ENCODE data around the gene HRC. TPM values are rescaled to one million over a fixed set of nuclear protein-coding genes. Genes with fewer than 3 reads are reported as not detected.
"Not testable (repeated sequence)": the region's sequence is repeated elsewhere in the genome, so short reads cannot be mapped to it uniquely, and the experiment has no call there.

HRC gene
- total RNA-seq, 2 donors from 2014 or later: not detected

DNA sequence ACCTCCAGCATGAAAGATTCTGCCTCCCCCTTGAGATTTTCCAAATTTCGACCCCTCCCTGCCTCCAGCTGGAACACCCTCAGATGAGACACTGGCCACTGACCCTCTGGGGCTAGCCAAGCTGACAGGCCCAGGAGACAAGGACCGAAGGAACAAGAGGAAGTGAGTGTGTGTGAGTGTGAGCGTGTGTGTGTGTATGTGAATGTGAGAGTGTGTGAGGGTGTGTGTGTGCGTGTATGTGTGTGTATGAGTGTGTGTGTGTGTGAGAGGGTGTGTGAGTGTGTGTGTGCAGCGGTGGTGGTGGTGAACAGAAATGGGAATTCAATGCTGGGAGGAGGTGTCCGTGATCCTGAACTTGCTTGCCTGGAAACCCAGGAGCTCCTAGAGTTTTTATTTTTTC, 13.8 kb downstream of the HRC start:
- peak overlapping the region; percentile 74 for H3K27ac Mint-ChIP-seq
- peaks cover 9% of the 10 kb centered on the region for H3K36me3 Mint-ChIP-seq (ENCODE audit: low read depth)
- H3K4me1 Mint-ChIP-seq: peaks cover 20% of the 10 kb centered on the region
- H3K27me3 Mint-ChIP-seq: peaks cover 33% of the 10 kb centered on the region
- peak overlapping the region; percentile 16 for H3K4me3 Mint-ChIP-seq
- ATAC-seq (no peak), DNase-seq (no peak)
- no peaks in the 10 kb centered on the region for H3K9me3 ChIP-seq (ENCODE audit: control insufficient read depth, low read length, poor library complexity, severe bottlenecking)

DNA sequence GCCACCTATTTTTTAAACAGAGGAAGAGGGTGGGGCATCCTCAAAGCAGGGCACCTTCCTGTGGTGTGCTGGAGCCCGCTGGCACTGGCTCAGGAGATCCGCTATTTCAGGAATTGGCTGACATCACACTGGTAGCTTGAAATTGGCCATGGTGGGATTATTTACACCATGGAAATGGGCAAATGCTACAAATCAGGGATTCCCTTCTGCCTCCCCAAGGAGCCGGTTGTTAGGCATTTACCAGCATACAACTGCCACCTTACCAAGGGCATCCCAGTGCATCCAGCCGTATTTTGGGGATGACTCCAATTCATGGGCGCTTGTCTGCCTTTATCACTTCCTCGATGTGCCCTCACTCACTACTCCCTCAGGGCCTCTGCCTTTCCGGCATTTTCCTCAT, 14.2 kb downstream of the HRC start:
- ATAC-seq (no peak), DNase-seq (no peak)
- Mint-ChIP-seq H3K27ac (peak overlapping the region; percentile 74), H3K36me3 (ENCODE audit: low read depth) (peaks cover 9% of the 10 kb centered on the region), H3K4me1 (peaks cover 20% of the 10 kb centered on the region), H3K4me3 (peak overlapping the region; percentile 16), H3K27me3 (peaks cover 29% of the 10 kb centered on the region)
- no peaks in the 10 kb centered on the region for H3K9me3 ChIP-seq (ENCODE audit: control insufficient read depth, low read length, poor library complexity, severe bottlenecking)

DNA sequence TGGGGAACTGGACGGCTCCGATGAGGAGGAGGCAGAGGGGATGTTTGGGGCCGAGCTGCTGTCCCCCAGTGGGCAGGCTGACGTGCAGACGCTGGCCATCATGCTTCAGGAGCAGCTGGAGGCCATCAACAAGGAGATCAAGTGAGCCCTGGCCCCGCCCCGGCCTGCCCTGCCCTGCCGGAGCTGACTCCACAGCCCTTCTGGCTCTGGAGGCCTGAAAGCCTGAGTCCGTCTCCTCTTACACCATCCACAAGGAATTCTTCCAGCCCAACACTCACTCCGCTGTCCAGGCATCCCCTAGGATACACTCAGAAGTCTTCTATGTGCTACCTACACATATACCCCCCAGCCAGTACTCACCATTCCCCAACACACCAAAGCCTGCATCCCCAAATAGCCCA, 18.4 kb downstream of the HRC start:
- Mint-ChIP-seq H3K4me1 (peaks cover 18% of the 10 kb centered on the region), H3K27ac (no peak overlapping the region), H3K36me3 (ENCODE audit: low read depth) (peaks cover 6% of the 10 kb centered on the region), H3K27me3 (peaks cover 4% of the 10 kb centered on the region), H3K4me3 (no peak overlapping the region)
- H3K9me3 ChIP-seq (ENCODE audit: control insufficient read depth, low read length, poor library complexity, severe bottlenecking): no peaks in the 10 kb centered on the region
- ATAC-seq (no peak), DNase-seq (no peak)

DNA sequence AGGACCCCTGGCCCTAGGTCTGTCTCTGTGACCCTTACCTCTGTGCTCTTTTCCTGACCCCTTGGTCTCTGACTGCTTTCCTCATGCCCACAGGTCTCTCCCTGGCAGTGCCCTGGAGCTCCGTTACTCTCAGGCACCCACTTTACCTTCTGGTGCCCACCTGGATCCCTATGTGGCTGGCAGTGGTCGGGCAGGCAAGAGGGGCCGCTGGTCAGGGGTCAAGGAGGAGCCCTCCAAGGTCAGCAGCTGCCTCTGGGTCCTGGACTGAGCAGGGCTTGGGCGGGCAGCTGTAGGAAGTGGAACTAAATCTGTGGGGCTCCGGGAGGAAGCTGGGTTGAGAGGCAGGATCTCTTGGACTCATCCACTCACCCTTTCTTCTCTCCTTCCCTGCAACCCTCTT, 19.5 kb downstream of the HRC start:
- H3K4me3 Mint-ChIP-seq: no peak overlapping the region
- peaks cover 12% of the 10 kb centered on the region for H3K4me1 Mint-ChIP-seq
- no peaks in the 10 kb centered on the region for H3K9me3 ChIP-seq (ENCODE audit: control insufficient read depth, low read length, poor library complexity, severe bottlenecking)
- H3K36me3 Mint-ChIP-seq (ENCODE audit: low read depth): peaks cover 3% of the 10 kb centered on the region
- no peak for DNase-seq
- ATAC-seq: no peak
- no peak overlapping the region for H3K27ac Mint-ChIP-seq
- peaks cover 4% of the 10 kb centered on the region for H3K27me3 Mint-ChIP-seq

DNA sequence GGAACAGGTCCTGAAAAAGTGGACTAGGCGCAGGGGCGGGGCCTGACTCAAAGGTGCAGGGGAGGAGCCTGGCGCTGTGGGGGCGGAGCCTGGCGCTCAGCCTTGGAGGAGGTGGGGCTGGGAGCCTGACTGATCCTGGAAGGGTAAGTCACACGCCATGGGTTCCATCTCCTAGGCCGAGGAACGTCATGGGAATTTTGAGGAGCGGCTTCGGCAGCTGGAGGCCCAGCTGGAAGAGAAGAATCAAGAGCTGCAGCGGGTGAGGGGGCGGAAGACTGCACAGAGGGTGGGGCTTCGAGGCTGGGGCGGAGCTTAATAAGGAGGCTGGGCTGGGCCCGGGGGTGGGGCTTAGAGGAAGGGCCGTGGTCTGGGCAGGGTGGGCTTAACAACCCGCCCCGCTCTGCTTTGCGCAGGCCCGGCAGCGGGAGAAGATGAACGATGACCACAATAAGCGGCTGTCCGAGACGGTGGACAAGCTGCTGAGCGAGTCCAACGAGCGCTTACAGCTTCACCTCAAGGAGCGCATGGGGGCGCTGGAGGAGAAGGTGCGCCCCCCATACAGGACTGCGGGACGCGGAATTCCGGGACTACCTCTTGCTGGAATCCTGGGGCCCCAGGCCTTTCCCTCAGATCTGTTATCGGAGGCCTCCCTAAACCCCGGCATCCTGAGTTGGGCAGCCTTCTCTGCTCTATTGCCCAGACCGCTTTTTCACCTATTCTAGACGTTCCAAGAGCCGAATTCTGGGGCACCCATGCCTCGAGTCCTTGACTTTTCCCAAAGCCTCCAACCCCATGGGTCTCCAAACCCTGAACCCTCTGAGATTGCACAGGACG, 21.4 kb downstream of the HRC start:
- Mint-ChIP-seq H3K4me3 (peak overlapping the region; percentile 85), H3K27me3 (peaks cover 4% of the 10 kb centered on the region), H3K4me1 (peaks cover 17% of the 10 kb centered on the region), H3K36me3 (ENCODE audit: low read depth) (peaks cover 3% of the 10 kb centered on the region), H3K27ac (no peak overlapping the region)
- H3K9me3 ChIP-seq (ENCODE audit: control insufficient read depth, low read length, poor library complexity, severe bottlenecking): no peaks in the 10 kb centered on the region
- DNase-seq (peak in 2 of 3 donors; percentile 31 to 46), ATAC-seq (peak; percentile 79)

DNA sequence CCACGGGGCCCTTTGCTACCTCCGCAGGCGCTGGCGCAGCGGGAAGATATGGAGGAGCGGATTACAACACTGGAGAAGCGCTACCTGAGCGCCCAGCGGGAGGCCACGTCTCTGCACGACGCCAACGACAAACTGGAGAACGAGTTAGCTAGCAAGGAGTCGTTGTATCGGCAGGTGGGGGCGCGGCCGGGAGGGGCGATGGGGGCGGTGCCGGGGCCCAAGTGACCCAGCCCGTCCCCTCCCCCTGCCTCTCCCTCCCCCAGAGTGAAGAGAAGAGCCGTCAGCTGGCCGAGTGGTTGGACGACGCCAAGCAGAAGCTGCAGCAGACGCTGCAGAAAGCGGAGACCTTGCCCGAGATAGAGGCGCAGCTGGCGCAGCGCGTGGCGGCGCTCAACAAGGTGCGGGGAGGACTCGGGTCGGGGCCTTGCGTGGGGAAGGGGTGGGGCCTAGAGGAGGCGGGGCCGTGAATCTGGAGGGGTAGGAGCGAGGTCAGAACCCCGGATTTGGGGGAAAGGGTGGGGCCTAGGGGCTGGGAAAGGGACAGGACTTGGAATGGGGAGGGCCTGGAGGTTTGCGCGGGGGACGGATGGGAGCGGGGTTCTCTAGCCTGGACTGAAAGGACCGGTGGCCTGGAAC, 22.1 kb downstream of the HRC start:
- no peaks in the 10 kb centered on the region for H3K9me3 ChIP-seq (ENCODE audit: control insufficient read depth, low read length, poor library complexity, severe bottlenecking)
- DNase-seq (peak in 1 of 3 donors; percentile 41), ATAC-seq (peak; percentile 37)
- Mint-ChIP-seq H3K27me3 (peaks cover 4% of the 10 kb centered on the region), H3K27ac (no peak overlapping the region), H3K4me3 (peak overlapping the region; percentile 85), H3K4me1 (peaks cover 24% of the 10 kb centered on the region), H3K36me3 (ENCODE audit: low read depth) (peaks cover 3% of the 10 kb centered on the region)

DNA sequence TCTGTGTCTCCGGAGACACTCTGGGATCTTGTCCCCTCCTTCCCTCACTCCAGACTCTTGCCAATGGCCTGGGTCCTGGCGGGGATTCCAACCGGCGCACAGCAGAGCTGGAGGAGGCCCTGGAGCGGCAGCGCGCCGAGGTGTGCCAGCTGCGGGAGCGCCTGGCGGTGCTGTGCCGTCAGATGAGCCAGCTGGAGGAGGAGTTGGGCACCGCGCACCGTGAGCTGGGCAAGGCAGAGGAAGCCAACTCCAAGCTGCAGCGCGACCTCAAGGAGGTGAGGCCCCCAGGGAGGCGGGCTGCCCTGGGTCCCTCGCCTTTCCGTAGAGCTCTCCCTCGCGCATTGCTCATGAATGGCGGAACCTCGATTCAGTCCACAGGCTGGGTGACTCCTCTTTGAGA, 24.9 kb downstream of the HRC start:
- no peaks in the 10 kb centered on the region for H3K27me3 Mint-ChIP-seq
- H3K4me1 Mint-ChIP-seq: peaks cover 25% of the 10 kb centered on the region
- no peaks in the 10 kb centered on the region for H3K36me3 Mint-ChIP-seq (ENCODE audit: low read depth)
- no peak for ATAC-seq
- no peak overlapping the region for H3K27ac Mint-ChIP-seq
- no peak for DNase-seq
- H3K9me3 ChIP-seq (ENCODE audit: control insufficient read depth, low read length, poor library complexity, severe bottlenecking): no peaks in the 10 kb centered on the region
- H3K4me3 Mint-ChIP-seq: no peak overlapping the region

DNA sequence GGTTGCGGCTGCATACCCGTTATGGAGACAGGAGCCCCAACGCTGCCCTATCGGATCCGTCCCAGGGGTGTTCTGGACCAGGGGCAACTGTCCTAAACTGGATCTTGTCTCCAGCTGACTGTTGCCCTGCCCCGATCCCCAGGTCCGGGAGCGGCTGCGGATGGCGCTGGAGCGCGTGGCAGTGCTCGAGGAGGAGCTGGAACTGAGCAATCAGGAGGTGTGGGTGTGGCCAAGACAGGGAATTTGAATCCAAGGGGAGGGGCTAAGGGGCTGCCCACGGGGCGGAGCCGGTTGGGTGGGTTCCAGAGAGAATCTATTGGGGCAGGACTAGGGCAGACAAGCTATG, 26.0 kb downstream of the HRC start:
- Mint-ChIP-seq H3K4me1 (peaks cover 22% of the 10 kb centered on the region), H3K27ac (no peak overlapping the region), H3K4me3 (peak overlapping the region; percentile 47), H3K36me3 (ENCODE audit: low read depth) (no peaks in the 10 kb centered on the region), H3K27me3 (no peaks in the 10 kb centered on the region)
- no peak for DNase-seq
- no peak for ATAC-seq
- no peaks in the 10 kb centered on the region for H3K9me3 ChIP-seq (ENCODE audit: control insufficient read depth, low read length, poor library complexity, severe bottlenecking)

DNA sequence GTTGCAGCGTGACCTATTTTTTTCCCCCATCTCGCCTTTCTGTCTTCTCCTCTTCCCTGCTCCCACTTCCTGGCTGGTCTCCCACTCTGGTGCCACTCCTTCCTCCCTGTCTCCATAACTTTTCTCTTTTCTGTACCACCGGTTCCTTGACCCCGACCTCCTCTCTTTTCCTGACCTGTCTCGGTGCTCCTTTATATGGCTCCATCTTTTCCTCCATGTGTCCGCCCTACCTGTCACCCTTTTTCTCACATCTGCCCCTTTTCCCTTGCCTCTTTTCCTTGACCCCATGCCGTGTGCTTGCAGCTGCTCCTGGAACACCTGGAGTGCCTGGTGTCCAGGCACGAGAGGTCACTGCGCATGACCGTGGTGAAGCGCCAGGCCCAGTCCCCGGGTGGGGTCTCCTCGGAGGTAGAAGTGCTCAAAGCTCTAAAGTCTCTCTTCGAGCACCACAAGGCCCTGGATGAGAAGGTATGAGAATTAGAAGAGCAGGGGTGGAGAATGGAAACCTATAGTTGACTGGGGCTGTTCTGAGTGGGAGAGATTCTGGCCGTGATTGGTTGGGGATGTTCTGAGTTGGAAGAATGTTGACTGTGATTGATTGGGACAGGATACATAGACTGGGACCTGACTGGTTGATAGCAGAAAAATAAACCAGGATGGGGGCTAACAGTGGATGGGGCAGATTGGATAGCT, 26.5 kb downstream of the HRC start:
- peak overlapping the region; percentile 47 for H3K4me3 Mint-ChIP-seq
- ATAC-seq (no peak), DNase-seq (no peak)
- H3K27me3 Mint-ChIP-seq: no peaks in the 10 kb centered on the region
- no peaks in the 10 kb centered on the region for H3K36me3 Mint-ChIP-seq (ENCODE audit: low read depth)
- H3K27ac Mint-ChIP-seq: no peak overlapping the region
- peaks cover 19% of the 10 kb centered on the region for H3K4me1 Mint-ChIP-seq
- no peaks in the 10 kb centered on the region for H3K9me3 ChIP-seq (ENCODE audit: control insufficient read depth, low read length, poor library complexity, severe bottlenecking)

DNA sequence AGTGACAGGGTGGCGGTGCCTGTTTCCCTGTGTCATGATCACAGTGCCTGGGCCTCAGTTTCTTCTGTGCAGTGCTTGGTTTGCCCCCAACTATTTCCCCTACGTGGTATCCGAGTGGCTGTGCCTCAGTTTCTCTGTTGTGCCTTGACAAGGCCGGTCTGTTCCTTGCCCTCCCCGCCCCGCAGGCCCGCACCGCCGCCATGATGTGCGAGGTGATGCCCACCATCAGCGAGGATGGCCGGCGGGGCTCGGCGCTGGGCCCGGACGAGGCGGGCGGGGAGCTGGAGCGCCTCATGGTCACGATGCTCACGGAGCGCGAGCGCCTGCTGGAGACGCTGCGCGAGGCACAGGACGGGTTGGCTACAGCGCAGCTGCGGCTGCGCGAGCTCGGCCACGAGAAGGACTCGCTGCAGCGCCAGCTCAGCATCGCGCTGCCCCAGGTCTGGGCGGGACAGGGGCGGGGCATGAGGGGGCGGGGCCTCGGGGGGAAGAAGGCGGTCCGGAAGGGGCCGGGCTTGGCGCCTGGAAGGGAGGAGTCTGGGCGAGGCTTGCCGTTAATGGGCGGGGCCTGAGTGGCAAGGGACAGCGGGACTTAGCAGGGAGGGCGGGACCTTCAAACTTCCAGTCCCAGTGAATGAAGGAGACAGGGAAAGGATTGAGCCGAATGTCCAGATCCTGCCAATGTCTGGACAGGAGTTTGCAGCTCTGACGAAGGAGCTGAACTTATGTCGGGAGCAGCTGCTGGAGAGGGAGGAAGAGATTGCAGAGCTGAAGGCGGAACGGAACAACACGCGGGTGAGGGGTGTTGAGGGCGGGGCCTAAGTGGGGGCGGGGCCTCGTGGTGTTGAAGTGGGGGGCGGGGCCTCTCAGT, 27.3 kb downstream of the HRC start:
- no peaks in the 10 kb centered on the region for H3K27me3 Mint-ChIP-seq
- peaks cover 13% of the 10 kb centered on the region for H3K4me1 Mint-ChIP-seq
- peak; percentile 91 to 94 (median 91) for DNase-seq
- peak overlapping the region; percentile 66 for H3K4me3 Mint-ChIP-seq
- no peaks in the 10 kb centered on the region for H3K9me3 ChIP-seq (ENCODE audit: control insufficient read depth, low read length, poor library complexity, severe bottlenecking)
- ATAC-seq: peak; percentile 94
- H3K27ac Mint-ChIP-seq: no peak overlapping the region
- H3K36me3 Mint-ChIP-seq (ENCODE audit: low read depth): no peaks in the 10 kb centered on the region

DNA sequence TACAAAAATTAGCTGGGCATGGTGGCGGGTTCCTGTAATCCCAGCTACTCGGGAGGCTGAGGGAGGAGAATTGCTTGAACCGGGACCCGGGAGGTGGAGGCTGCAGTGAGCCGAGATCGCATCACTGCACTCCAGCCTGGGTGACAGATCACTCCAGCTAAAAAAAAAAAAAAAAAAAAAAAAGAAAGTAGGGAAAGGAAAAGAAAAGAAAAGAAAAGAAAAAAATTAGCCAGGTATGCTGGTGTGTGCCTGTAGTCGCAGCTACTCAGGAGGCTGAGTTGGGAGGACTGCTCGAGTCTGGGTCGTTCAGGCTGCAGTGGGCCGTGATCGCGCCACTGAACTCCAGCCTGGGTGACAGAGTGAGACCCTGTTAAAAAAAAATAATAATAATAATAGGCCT, 28.0 kb downstream of the HRC start:
- peaks cover 14% of the 10 kb centered on the region for H3K4me1 Mint-ChIP-seq
- H3K27me3 Mint-ChIP-seq; H3K27ac Mint-ChIP-seq; DNase-seq; H3K36me3 Mint-ChIP-seq (ENCODE audit: low read depth); ATAC-seq; H3K9me3 ChIP-seq (ENCODE audit: control insufficient read depth, low read length, poor library complexity, severe bottlenecking); H3K4me3 Mint-ChIP-seq: not testable (repeated sequence)

DNA sequence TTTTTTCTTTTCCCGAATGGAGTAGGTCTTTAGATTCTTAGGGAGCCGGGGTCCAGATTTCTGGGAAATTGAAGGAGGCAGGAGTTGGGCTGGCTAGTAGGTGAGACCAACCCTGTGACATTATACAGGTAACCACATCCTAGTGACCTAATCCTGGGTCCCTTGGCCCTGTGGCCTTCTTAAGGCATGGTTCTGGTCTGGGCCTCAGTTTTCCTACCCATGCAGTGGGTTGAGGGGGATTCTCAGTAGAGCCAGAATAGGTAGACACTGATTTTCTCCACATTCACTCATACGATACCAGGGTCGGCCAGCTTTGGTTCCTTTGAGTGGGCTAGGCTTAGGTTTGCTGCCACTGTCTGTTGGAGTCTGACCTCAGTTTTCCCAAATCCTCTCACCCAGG, 28.6 kb downstream of the HRC start:
- no peak for ATAC-seq
- H3K4me1 Mint-ChIP-seq: peaks cover 14% of the 10 kb centered on the region
- no peak overlapping the region for H3K27ac Mint-ChIP-seq
- H3K4me3 Mint-ChIP-seq: no peak overlapping the region
- no peaks in the 10 kb centered on the region for H3K36me3 Mint-ChIP-seq (ENCODE audit: low read depth)
- H3K27me3 Mint-ChIP-seq: no peaks in the 10 kb centered on the region
- H3K9me3 ChIP-seq (ENCODE audit: control insufficient read depth, low read length, poor library complexity, severe bottlenecking): no peaks in the 10 kb centered on the region
- no peak for DNase-seq

All from T-helper 17 cell (primary cell).